HCT116 (cell line): ENCODE measurements around the gene MAN2A2.

Experiments used
- SIN3A ChIP-seq: IDR thresholded peaks from 2 replicates; pipeline ENCODE4 v1.6.1; 2012; ENCODE audit warnings: low read depth
- TF ChIP-seq, protein P1 (sequence below), 3 experiments: fragments of 200-600 bp in 1 of 3; sonication (generic) in 1 of 3; IDR thresholded peaks in 2 of 3; conservative IDR thresholded peaks in 1 of 3; 2 replicates each; pipeline ENCODE4 v1.5.1; 2012 to 2017; ENCODE audit warnings: low read depth in 2 of 3, low read length in 2 of 3, antibody characterized with exemption in 1 of 3, borderline replicate concordance in 1 of 3, control low read depth in 1 of 3, mild to moderate bottlenecking in 1 of 3, mixed read lengths in 1 of 3, mixed run types in 1 of 3, moderate library complexity in 1 of 3; ENCODE audit not compliant: insufficient read depth in 1 of 3

DNA sequence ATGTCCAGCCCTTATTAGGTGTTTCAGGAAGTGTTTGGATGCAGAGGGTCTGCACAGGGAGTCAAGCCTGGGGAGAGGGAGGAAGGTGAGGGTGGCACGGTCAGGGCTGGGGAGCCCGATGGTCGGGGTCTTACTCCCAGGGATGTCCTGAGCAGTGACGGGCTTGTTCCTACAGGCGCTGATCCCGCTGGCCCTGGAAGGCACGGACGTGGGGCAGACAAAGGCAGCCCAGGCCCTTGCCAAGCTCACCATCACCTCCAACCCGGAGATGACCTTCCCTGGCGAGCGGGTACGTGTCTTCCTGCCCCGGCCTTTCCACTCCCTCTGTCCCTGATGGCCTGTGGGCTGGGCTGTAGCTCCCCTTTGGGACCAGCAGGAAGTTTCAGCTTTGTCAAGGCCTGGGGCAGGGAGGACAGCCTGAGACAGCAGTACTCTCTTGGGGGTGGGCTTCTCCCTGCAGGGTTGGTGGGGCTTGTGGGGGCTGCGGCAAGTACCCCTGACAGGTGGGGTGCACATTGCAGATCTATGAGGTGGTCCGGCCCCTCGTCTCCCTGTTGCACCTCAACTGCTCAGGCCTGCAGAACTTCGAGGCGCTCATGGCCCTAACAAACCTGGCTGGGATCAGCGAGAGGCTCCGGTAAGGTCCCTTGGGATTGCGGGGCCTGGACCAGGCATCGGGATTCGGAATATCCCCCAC, 47.0 kb downstream of the MAN2A2 start:
- TF ChIP-seq, protein P1, sequence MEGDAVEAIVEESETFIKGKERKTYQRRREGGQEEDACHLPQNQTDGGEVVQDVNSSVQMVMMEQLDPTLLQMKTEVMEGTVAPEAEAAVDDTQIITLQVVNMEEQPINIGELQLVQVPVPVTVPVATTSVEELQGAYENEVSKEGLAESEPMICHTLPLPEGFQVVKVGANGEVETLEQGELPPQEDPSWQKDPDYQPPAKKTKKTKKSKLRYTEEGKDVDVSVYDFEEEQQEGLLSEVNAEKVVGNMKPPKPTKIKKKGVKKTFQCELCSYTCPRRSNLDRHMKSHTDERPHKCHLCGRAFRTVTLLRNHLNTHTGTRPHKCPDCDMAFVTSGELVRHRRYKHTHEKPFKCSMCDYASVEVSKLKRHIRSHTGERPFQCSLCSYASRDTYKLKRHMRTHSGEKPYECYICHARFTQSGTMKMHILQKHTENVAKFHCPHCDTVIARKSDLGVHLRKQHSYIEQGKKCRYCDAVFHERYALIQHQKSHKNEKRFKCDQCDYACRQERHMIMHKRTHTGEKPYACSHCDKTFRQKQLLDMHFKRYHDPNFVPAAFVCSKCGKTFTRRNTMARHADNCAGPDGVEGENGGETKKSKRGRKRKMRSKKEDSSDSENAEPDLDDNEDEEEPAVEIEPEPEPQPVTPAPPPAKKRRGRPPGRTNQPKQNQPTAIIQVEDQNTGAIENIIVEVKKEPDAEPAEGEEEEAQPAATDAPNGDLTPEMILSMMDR (IDR thresholded peaks at IDR 0.05 in 2 of 3, conservative IDR thresholded peaks at IDR 0.05 in 1 of 3; ENCODE audit: borderline replicate concordance in 1 of 3, insufficient read depth in 1 of 3, low read depth in 2 of 3, low read length in 2 of 3): no peak
- TF ChIP-seq SIN3A: no peak
